ENCODE measurements around the gene NFRKB. TPM values are rescaled to one million over a fixed set of nuclear protein-coding genes. Genes with fewer than 3 reads are reported as not detected.

The NFRKB gene
- total and polyA plus RNA-seq, 2 donors (not counting 1 experiment from before 2014, with no cell fraction given) = 10.7 to 11.9 TPM

DNA sequence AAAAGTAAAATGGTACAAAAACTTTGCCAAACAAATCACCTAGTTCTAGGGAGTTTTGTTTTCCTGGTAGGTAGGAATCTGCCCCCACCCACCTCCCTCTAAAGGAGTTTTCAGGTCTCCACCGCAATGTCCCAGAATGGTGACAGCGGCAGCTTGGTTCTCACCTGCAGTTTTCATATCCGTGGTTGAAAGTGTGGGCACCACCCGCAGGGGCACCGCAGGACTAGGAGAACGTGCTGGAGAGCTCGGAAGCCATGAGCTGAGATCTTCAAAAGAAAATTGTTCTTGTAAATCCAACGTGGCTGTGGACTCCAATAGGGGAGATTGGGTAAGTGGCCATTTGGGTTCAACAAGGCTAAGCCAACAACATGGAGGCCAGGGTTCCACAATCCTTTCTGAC is 10.8 kb downstream of the NFRKB start:
- Histone ChIP-seq H3K4me3 (replicated peaks in 1 of 4; ENCODE audit: control extremely low read depth in 1 of 4, insufficient read depth in 1 of 4, low read depth in 3 of 4, low read length in 4 of 4) (no peak overlapping the region), H3K9ac (ENCODE audit: insufficient read depth, low read length) (no peak overlapping the region), H3K9me3 (ENCODE audit: control insufficient read depth, insufficient read depth, low read depth, low read length) (no peaks in the 10 kb centered on the region), H3K27ac (ENCODE audit: insufficient read depth, low read length) (no peak overlapping the region), H3K36me3 (ENCODE audit: control insufficient read depth, insufficient read depth, low read length) (peaks cover 16% of the 10 kb centered on the region), H3K79me2 (ENCODE audit: control insufficient read depth, insufficient read depth, low read length) (no peaks in the 10 kb centered on the region), H4K20me1 (ENCODE audit: control insufficient read depth, extremely low read depth, insufficient read depth, low read length) (no peaks in the 10 kb centered on the region), H3K27me3 (ENCODE audit: control insufficient read depth, insufficient read depth, low read length) (no peaks in the 10 kb centered on the region), H3K4me1 (ENCODE audit: control insufficient read depth, extremely low read depth, insufficient read depth, low read length) (no peaks in the 10 kb centered on the region), H3K4me2 (ENCODE audit: extremely low read depth, insufficient read depth, low read length) (no peak overlapping the region), H2AFZ (ENCODE audit: low read length) (no peak overlapping the region)
- no peak for DNase-seq (ENCODE audit: low read depth in 2 of 2)
- no peak for TF ChIP-seq EZH2 (IDR thresholded peaks at IDR 0.05; ENCODE audit: low read length, missing control alignments)
- TF ChIP-seq, protein P1, sequence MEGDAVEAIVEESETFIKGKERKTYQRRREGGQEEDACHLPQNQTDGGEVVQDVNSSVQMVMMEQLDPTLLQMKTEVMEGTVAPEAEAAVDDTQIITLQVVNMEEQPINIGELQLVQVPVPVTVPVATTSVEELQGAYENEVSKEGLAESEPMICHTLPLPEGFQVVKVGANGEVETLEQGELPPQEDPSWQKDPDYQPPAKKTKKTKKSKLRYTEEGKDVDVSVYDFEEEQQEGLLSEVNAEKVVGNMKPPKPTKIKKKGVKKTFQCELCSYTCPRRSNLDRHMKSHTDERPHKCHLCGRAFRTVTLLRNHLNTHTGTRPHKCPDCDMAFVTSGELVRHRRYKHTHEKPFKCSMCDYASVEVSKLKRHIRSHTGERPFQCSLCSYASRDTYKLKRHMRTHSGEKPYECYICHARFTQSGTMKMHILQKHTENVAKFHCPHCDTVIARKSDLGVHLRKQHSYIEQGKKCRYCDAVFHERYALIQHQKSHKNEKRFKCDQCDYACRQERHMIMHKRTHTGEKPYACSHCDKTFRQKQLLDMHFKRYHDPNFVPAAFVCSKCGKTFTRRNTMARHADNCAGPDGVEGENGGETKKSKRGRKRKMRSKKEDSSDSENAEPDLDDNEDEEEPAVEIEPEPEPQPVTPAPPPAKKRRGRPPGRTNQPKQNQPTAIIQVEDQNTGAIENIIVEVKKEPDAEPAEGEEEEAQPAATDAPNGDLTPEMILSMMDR (conservative IDR thresholded peaks at IDR 0.05 in 1 of 2, IDR thresholded peaks at IDR 0.05 in 1 of 2; ENCODE audit: low read depth in 1 of 2, low read length in 2 of 2) = no peak

DNA sequence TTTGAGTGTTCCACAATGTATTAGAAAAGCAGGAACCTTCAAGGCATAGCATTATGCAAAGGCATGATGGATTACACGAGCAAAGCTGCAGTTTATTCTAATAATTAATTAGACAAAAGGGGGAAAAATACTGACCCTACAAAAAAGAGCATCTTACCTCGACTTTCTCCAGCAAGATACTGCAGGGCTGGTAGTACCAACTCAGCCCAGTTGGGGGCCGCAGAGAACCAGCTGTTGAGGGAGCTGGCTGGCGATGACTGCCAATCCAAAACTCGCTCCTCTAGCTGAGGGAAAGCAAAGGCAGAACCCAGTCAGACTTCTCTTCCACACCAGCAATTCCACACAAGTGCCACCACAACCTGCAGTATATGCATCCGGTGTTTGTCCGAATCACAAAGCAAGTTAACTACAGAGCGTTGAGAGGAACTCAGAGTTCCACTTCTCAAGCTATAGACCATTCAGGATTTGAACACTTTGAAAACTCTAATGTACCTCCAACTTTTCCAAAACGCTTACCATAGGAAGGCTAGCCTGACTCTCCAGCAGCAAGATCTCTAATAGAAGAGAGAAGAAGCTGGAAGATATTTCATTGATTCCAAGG is 13.7 kb downstream of the NFRKB start:
- H3K9me3 ChIP-seq (ENCODE audit: control insufficient read depth, insufficient read depth, low read depth, low read length) = no peaks in the 10 kb centered on the region

DNA sequence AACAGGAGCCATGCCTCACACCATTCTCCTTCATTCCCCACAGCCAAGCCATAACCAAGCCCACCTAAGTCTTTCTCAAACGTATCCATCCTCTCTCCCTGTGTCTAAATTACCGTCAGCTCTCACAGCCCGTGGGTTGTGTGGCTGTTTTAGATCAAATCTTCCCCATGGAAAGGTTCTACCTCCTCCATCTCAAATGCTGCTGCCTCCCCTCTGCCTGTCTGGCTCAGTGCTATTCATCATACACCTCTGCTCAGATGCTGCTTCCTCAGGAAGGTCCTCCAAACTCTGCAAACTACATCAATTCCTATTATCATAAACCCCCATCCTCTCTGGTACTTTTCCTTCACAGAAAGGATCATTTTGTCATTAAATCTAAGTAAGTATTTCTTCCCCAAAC is 15.1 kb downstream of the NFRKB start:
- Histone ChIP-seq H4K20me1 (ENCODE audit: control insufficient read depth, extremely low read depth, insufficient read depth, low read length) (no peaks in the 10 kb centered on the region), H3K9ac (ENCODE audit: insufficient read depth, low read length) (no peak overlapping the region), H3K79me2 (ENCODE audit: control insufficient read depth, insufficient read depth, low read length) (no peaks in the 10 kb centered on the region), H3K4me2 (ENCODE audit: extremely low read depth, insufficient read depth, low read length) (no peak overlapping the region), H3K4me1 (ENCODE audit: control insufficient read depth, extremely low read depth, insufficient read depth, low read length) (no peaks in the 10 kb centered on the region), H3K4me3 (replicated peaks in 1 of 4; ENCODE audit: control extremely low read depth in 1 of 4, insufficient read depth in 1 of 4, low read depth in 3 of 4, low read length in 4 of 4) (no peak overlapping the region), H3K27me3 (ENCODE audit: control insufficient read depth, insufficient read depth, low read length) (no peaks in the 10 kb centered on the region), H3K9me3 (ENCODE audit: control insufficient read depth, insufficient read depth, low read depth, low read length) (no peaks in the 10 kb centered on the region), H2AFZ (ENCODE audit: low read length) (no peak overlapping the region), H3K36me3 (ENCODE audit: control insufficient read depth, insufficient read depth, low read length) (peaks cover 24% of the 10 kb centered on the region), H3K27ac (ENCODE audit: insufficient read depth, low read length) (no peak overlapping the region)
- no peak for DNase-seq (ENCODE audit: low read depth in 2 of 2)
- TF ChIP-seq, protein P1 (conservative IDR thresholded peaks at IDR 0.05 in 1 of 2, IDR thresholded peaks at IDR 0.05 in 1 of 2; ENCODE audit: low read depth in 1 of 2, low read length in 2 of 2) = no peak
- TF ChIP-seq EZH2 (IDR thresholded peaks at IDR 0.05; ENCODE audit: low read length, missing control alignments) = no peak

More for the DNA sequence above, 13.7 kb downstream of the NFRKB start:
- Histone ChIP-seq H3K79me2 (ENCODE audit: control insufficient read depth, insufficient read depth, low read length) (no peaks in the 10 kb centered on the region), H4K20me1 (ENCODE audit: control insufficient read depth, extremely low read depth, insufficient read depth, low read length) (no peaks in the 10 kb centered on the region), H3K4me3 (replicated peaks in 1 of 4; ENCODE audit: control extremely low read depth in 1 of 4, insufficient read depth in 1 of 4, low read depth in 3 of 4, low read length in 4 of 4) (no peak overlapping the region), H3K36me3 (ENCODE audit: control insufficient read depth, insufficient read depth, low read length) (peaks cover 22% of the 10 kb centered on the region), H3K4me1 (ENCODE audit: control insufficient read depth, extremely low read depth, insufficient read depth, low read length) (no peaks in the 10 kb centered on the region), H2AFZ (ENCODE audit: low read length) (no peak overlapping the region), H3K9ac (ENCODE audit: insufficient read depth, low read length) (no peak overlapping the region), H3K4me2 (ENCODE audit: extremely low read depth, insufficient read depth, low read length) (no peak overlapping the region), H3K27ac (ENCODE audit: insufficient read depth, low read length) (no peak overlapping the region), H3K27me3 (ENCODE audit: control insufficient read depth, insufficient read depth, low read length) (no peaks in the 10 kb centered on the region)
- peak; percentile 17 to 20 for DNase-seq (ENCODE audit: low read depth in 2 of 2)
- TF ChIP-seq, protein P1 (conservative IDR thresholded peaks at IDR 0.05 in 1 of 2, IDR thresholded peaks at IDR 0.05 in 1 of 2; ENCODE audit: low read depth in 1 of 2, low read length in 2 of 2) = peak; percentile 46 to 60
- TF ChIP-seq EZH2 (IDR thresholded peaks at IDR 0.05; ENCODE audit: low read length, missing control alignments) = no peak

All from fibroblast of lung (primary cell).